Measurements from ENCODE around the gene PLCB3. TPM values are rescaled to one million over a fixed set of nuclear protein-coding genes. Genes with fewer than 3 reads are reported as not detected.

The PLCB3 gene
- polyA plus RNA-seq, 1 donor from 2014 or later: 2.1 TPM

DNA sequence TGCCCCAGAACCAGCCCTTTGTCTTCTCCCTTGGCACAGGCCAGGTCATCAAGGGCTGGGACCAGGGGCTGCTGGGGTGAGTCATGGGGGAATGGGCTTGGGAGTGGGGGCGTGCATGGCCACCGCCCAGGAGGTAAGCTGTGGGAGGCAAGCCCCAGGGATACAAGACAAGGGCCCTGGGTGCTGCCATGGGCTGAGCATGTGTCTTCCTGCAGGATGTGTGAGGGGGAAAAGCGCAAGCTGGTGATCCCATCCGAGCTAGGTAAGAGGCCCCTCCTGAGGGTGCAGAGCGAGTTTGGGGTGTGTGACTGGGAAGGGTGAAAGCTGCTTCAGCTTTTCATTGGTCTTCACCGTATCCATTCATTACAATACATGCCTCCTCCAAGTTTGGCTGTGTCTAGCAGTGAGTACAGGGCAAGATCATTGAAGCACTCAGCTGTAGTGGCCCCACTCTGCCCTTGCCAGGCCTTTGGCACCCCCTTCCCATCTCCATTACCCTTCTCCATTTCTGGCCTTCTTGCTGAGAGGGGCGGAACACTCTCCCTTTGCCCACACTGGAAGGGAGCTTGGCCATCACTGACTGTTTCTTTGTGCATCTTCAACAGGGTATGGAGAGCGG lies 8.0 kb upstream of the PLCB3 start:
- Histone ChIP-seq H3K9ac (ENCODE audit: low read length) (no peak overlapping the region), H2AFZ (ENCODE audit: low read depth, low read length) (no peak overlapping the region), H3K27me3 (ENCODE audit: insufficient read depth, low read depth, low read length) (no peaks in the 10 kb centered on the region), H3F3A (ENCODE audit: insufficient read depth, low read length, poor library complexity, severe bottlenecking) (no peaks in the 10 kb centered on the region), H4K20me1 (ENCODE audit: insufficient read depth) (no peaks in the 10 kb centered on the region), H3K9me3 (ENCODE audit: low read length) (no peaks in the 10 kb centered on the region), H3K4me2 (ENCODE audit: low read length) (no peak overlapping the region), H3K36me3 (ENCODE audit: insufficient read depth, low read length) (no peaks in the 10 kb centered on the region), H3K4me3 (ENCODE audit: low read length) (peak overlapping the region; percentile 2), H3K9me2 (ENCODE audit: insufficient read depth, low read length) (no peaks in the 10 kb centered on the region), H3K27ac (ENCODE audit: low read length) (no peak overlapping the region), H3K79me2 (replicated peaks; ENCODE audit: insufficient read depth, low read length) (peaks cover 13% of the 10 kb centered on the region)
- TF ChIP-seq EP300 (conservative IDR thresholded peaks at IDR 0.05; ENCODE audit: poor library complexity, severe bottlenecking): no peak
- no peak for TF ChIP-seq CTCF (IDR thresholded peaks at IDR 0.05; ENCODE audit: poor library complexity, severe bottlenecking)
- TF ChIP-seq MXI1 (conservative IDR thresholded peaks at IDR 0.05; ENCODE audit: poor library complexity, severe bottlenecking): no peak
- TF ChIP-seq POLR2AphosphoS5 (IDR thresholded peaks at IDR 0.05): no peak
- TF ChIP-seq REST (IDR thresholded peaks at IDR 0.05; ENCODE audit: borderline replicate concordance): no peak
- no peak for TF ChIP-seq EZH2 (IDR thresholded peaks at IDR 0.05; ENCODE audit: borderline replicate concordance, insufficient read depth, low read length, poor library complexity, severe bottlenecking)
- no peak for TF ChIP-seq TAF1 (IDR thresholded peaks at IDR 0.05; ENCODE audit: low read depth)

- Histone ChIP-seq H3K9ac (ENCODE audit: low read length) (no peak overlapping the region), H3K36me3 (ENCODE audit: insufficient read depth, low read length) (no peaks in the 10 kb centered on the region), H4K20me1 (ENCODE audit: insufficient read depth) (no peaks in the 10 kb centered on the region), H3K27me3 (ENCODE audit: insufficient read depth, low read depth, low read length) (no peaks in the 10 kb centered on the region), H2AFZ (ENCODE audit: low read depth, low read length) (no peak overlapping the region), H3K27ac (ENCODE audit: low read length) (no peak overlapping the region), H3K79me2 (replicated peaks; ENCODE audit: insufficient read depth, low read length) (peaks cover 13% of the 10 kb centered on the region), H3K9me3 (ENCODE audit: low read length) (no peaks in the 10 kb centered on the region), H3K9me2 (ENCODE audit: insufficient read depth, low read length) (no peaks in the 10 kb centered on the region), H3K4me2 (ENCODE audit: low read length) (no peak overlapping the region), H3K4me3 (ENCODE audit: low read length) (no peak overlapping the region), H3F3A (ENCODE audit: insufficient read depth, low read length, poor library complexity, severe bottlenecking) (no peaks in the 10 kb centered on the region)
- no peak for TF ChIP-seq REST (IDR thresholded peaks at IDR 0.05; ENCODE audit: borderline replicate concordance)
- TF ChIP-seq POLR2AphosphoS5 (IDR thresholded peaks at IDR 0.05): no peak
- no peak for TF ChIP-seq TAF1 (IDR thresholded peaks at IDR 0.05; ENCODE audit: low read depth)
- no peak for TF ChIP-seq EP300 (conservative IDR thresholded peaks at IDR 0.05; ENCODE audit: poor library complexity, severe bottlenecking)
- no peak for TF ChIP-seq SMC3 (conservative IDR thresholded peaks at IDR 0.05; ENCODE audit: poor library complexity)
- no peak for TF ChIP-seq MXI1 (conservative IDR thresholded peaks at IDR 0.05; ENCODE audit: poor library complexity, severe bottlenecking)
- no peak for TF ChIP-seq EZH2 (IDR thresholded peaks at IDR 0.05; ENCODE audit: borderline replicate concordance, insufficient read depth, low read length, poor library complexity, severe bottlenecking)
- TF ChIP-seq CTCF (IDR thresholded peaks at IDR 0.05; ENCODE audit: poor library complexity, severe bottlenecking): no peak
- TF ChIP-seq RAD21 (conservative IDR thresholded peaks at IDR 0.05): no peak
Observed at GRCh38 chr11:64244107-64244506, 7.2 kb upstream of the PLCB3 start.
